ENCODE measurements around the gene CAMK2B.
A peak's percentile ranks its signal among the peaks of the same experiment; 100 is the strongest.

Gene CAMK2B

DNA sequence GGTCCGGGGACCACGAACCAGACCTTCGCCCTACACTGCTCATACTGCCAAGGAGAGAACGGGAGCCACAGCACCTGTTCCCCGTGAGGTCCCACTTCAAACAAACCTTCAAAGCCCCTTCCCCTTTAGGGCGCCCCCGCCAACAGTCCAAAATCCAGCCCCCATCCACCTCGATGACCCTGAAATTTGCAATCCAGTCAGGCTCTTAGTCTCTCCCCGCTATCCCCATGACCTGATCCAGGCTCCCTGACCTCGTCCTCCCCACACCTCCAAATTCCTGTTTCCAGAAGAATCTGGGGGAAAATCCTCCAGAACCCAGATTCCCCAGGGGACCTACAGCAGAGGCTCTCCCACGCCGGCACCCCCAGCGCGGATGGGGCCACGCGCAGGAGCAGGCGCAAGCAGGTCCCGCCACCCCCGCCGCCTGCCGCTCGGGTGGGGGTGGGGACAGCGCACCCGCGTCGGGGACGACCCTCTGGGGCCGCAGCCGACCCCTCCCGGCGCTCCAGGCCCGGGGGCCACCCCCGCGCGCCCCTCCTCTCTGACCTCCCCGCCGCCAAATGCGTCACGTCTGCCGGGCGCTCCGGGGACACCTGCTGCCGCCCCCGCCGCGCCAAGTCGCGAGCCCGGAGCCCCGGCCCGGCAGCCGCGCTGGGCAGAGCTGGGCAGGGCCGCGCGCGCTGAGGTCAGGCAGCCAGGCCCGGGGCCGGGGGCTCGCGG, 753 bp downstream of the CAMK2B start:
- DNase-seq (no peak), ATAC-seq (replicated peaks) (peak; percentile 25 to 34)
- H3K9me3 Mint-ChIP-seq = peaks cover 0 to 4% of the 10 kb centered on the region in 2 donors
- H3K4me1 Mint-ChIP-seq = peaks cover 14 to 20% of the 10 kb centered on the region in 2 donors
- H3K36me3 Mint-ChIP-seq = peaks cover 0 to 2% of the 10 kb centered on the region in 2 donors
- H3K27ac Mint-ChIP-seq = no peak overlapping the region
- peak overlapping the region; percentile 26 to 39 for H3K4me3 Mint-ChIP-seq
- H3K27me3 Mint-ChIP-seq = peaks cover 58 to 72% of the 10 kb centered on the region in 2 donors

DNA sequence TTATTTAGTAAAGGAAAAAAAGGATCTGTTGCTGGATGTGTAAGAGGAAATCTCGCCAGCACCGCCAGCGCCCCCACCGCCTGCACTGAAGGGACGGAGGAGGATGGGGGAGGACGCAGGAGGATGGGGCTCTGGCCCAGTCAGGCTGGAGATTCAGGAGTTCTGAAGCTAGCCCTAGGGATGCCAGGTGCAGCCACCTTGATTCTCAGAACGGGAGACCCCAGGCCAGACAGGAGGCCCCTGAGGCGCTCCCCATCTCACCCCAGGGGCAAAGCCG, 1.3 kb downstream of the CAMK2B start:
- Mint-ChIP-seq H3K27me3 (peaks cover 57 to 71% of the 10 kb centered on the region in 2 donors), H3K9me3 (peaks cover 0 to 4% of the 10 kb centered on the region in 2 donors), H3K27ac (no peak overlapping the region), H3K4me3 (peak overlapping the region; percentile 26 to 39), H3K36me3 (peaks cover 0 to 2% of the 10 kb centered on the region in 2 donors), H3K4me1 (peaks cover 14 to 20% of the 10 kb centered on the region in 2 donors)
- DNase-seq (no peak), ATAC-seq (replicated peaks) (no peak)

DNA sequence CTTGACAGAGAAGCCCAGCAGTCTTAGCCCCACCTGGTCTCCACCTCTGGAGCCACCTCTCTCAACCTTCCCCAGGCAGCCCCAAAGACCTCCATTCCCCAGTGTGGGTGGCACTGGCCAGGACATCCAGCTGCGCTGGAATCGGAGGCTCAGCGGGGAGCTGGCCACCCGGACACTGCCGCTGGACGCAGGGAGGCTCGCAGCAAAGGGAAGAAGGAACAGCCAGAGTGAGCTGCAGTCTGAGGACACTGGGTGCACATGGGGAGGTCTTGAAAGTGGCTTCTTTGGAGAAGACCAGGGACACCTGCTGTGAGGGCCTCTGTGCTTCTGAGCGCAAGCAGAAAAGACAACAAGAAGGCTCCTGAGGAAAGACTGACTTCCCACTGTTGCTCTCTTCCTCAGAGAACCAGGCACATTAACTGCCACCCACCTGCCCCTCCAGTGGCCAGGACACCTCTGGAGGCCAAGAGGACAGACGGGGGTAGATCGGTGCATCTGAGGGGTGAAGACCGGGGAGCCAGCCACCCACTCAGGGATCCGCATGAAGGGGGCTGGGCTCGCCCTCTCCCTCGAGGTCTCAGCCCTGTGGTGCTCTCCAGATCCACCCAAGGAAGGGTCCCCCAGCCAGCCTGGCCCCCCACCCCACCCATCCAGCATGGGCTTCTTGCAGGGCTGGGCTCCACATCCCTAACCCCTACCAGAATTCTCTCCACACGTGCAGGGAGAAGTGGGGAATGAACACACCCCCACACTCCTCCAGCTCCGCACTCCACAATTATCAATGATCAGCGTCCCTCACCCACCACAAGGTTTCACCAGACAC, 1.8 kb downstream of the CAMK2B start:
- peaks cover 53 to 66% of the 10 kb centered on the region in 2 donors for H3K27me3 Mint-ChIP-seq
- H3K4me3 Mint-ChIP-seq = peak overlapping the region in 1 of 2 donors; percentile 40
- H3K27ac Mint-ChIP-seq = no peak overlapping the region
- H3K4me1 Mint-ChIP-seq = peaks cover 14 to 20% of the 10 kb centered on the region in 2 donors
- peaks cover 0 to 2% of the 10 kb centered on the region in 2 donors for H3K36me3 Mint-ChIP-seq
- peaks cover 0 to 4% of the 10 kb centered on the region in 2 donors for H3K9me3 Mint-ChIP-seq
- no peak for DNase-seq
- no peak for ATAC-seq (replicated peaks)

DNA sequence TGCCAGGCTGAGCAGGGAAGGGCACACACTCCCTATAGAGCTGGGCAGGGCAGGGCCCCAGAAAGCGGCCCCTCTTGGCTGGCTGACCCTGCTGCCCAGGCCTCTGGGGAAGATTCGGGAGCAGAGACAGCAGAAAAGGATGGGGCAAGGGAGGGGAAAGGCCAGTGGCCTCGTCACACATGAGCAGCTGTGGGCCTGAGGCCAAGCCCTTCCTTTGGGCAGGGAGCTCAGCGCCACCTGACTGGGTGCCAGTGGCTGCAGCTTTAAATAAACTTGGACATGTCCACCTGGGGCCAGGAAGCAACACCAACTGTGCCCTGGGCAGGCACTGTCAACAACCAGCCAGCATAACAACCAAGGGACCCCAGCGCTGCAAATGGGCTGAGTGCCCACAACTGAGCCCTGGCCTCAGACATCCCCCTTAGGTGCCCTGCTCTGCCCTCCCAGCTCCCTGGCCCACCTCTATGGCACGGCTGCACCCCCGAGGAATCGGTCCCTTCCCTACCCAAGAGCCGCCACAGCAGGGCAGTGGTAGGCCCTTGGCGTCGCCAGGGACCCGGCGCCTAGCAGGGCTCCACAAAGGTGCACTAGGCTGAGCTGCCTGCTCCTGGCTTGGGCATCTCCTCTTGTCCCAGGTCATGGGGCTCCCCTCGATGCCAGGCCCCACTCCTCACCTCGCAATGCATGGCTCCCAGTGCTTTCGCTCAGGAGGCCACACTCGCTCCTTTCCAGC, 2.6 kb downstream of the CAMK2B start:
- Mint-ChIP-seq H3K4me1 (peaks cover 14 to 20% of the 10 kb centered on the region in 2 donors), H3K27me3 (peaks cover 52 to 59% of the 10 kb centered on the region in 2 donors), H3K4me3 (no peak overlapping the region), H3K27ac (no peak overlapping the region), H3K36me3 (peaks cover 0 to 2% of the 10 kb centered on the region in 2 donors), H3K9me3 (no peaks in the 10 kb centered on the region)
- ATAC-seq (replicated peaks) (no peak), DNase-seq (no peak)

DNA sequence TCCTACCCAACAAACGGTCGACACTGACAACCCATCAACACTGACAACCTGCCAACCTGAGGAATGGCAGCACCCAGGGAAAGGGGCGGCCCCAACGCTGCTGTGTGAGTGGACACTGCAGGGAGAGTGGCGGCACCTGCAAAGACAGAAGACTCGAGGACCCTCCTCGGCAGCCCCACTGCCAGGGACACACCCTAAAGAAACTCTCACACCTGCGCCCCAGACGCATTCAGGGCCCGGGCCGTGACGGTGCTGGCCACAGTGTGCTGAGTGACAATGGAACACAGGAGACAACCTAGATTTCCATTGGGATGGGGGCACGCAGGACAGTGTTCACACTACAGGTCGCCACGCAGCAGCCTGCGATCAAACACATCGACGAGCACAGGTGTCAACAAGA, 3.6 kb downstream of the CAMK2B start:
- H3K4me1 Mint-ChIP-seq = peaks cover 14 to 19% of the 10 kb centered on the region in 2 donors
- H3K27me3 Mint-ChIP-seq = peaks cover 51 to 55% of the 10 kb centered on the region in 2 donors
- no peak overlapping the region for H3K4me3 Mint-ChIP-seq
- DNase-seq (no peak), ATAC-seq (replicated peaks) (no peak)
- H3K27ac Mint-ChIP-seq = no peak overlapping the region
- H3K36me3 Mint-ChIP-seq = peaks cover 0 to 2% of the 10 kb centered on the region in 2 donors
- H3K9me3 Mint-ChIP-seq = no peaks in the 10 kb centered on the region

- H3K36me3 Mint-ChIP-seq = peaks cover 0 to 2% of the 10 kb centered on the region in 2 donors
- DNase-seq (no peak), ATAC-seq (replicated peaks) (no peak)
- peaks cover 42 to 46% of the 10 kb centered on the region in 2 donors for H3K27me3 Mint-ChIP-seq
- H3K4me3 Mint-ChIP-seq = no peak overlapping the region
- H3K4me1 Mint-ChIP-seq = peaks cover 9 to 10% of the 10 kb centered on the region in 2 donors
- no peak overlapping the region for H3K27ac Mint-ChIP-seq
- H3K9me3 Mint-ChIP-seq = no peaks in the 10 kb centered on the region
Measured at GRCh38 chr7:44320794-44321371, 4.5 kb downstream of the CAMK2B start.

DNA sequence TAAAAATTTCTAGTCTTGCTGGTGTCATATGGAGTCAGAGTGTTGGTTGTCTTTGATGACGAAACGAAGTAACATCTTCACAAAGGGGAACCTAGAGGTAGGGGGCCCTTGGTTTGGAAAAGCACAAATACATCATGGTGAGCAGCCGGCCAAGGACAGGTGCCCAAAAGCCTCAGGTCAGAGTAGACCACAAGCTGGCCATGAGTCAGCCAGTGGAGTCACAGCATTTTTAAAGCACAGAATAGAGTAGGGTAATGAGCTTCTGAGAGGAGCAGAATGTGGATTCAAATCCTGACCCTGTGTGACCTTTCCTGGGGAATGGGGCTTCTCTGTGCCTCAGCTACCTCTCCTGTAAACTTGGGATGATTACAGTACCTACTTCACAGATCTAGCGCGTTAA, 5.3 kb downstream of the CAMK2B start:
- ATAC-seq (replicated peaks) (no peak), DNase-seq (no peak)
- H3K27ac Mint-ChIP-seq = no peak overlapping the region
- peaks cover 6 to 7% of the 10 kb centered on the region in 2 donors for H3K4me1 Mint-ChIP-seq
- no peaks in the 10 kb centered on the region for H3K36me3 Mint-ChIP-seq
- H3K27me3 Mint-ChIP-seq = peaks cover 38 to 46% of the 10 kb centered on the region in 2 donors
- no peak overlapping the region for H3K4me3 Mint-ChIP-seq
- H3K9me3 Mint-ChIP-seq = no peaks in the 10 kb centered on the region

DNA sequence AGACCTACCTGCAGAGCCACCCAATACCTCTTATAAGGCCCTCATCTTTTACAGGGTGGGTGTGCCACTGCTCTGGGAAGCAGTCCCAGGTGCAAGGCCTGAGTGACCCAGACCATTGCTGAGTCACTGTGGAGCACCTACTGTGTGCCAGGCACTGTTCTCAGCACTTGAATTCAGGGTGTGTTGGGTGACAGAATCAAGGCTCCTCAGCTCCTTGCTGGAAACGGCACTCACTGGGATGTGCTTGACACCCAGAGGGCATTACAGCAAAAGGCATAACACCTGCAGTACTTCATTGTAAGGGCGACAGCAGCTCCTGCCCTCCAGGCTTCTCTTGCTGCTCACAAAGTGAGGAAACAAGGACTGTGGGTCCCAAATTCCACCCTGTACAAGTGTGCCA, 7.1 kb downstream of the CAMK2B start:
- H3K27me3 Mint-ChIP-seq = peaks cover 29 to 43% of the 10 kb centered on the region in 2 donors
- no peaks in the 10 kb centered on the region for H3K4me1 Mint-ChIP-seq
- H3K27ac Mint-ChIP-seq = no peak overlapping the region
- no peaks in the 10 kb centered on the region for H3K36me3 Mint-ChIP-seq
- no peak overlapping the region for H3K4me3 Mint-ChIP-seq
- ATAC-seq (replicated peaks) (no peak), DNase-seq (no peak)
- H3K9me3 Mint-ChIP-seq = peaks cover 2 to 3% of the 10 kb centered on the region in 2 donors

DNA sequence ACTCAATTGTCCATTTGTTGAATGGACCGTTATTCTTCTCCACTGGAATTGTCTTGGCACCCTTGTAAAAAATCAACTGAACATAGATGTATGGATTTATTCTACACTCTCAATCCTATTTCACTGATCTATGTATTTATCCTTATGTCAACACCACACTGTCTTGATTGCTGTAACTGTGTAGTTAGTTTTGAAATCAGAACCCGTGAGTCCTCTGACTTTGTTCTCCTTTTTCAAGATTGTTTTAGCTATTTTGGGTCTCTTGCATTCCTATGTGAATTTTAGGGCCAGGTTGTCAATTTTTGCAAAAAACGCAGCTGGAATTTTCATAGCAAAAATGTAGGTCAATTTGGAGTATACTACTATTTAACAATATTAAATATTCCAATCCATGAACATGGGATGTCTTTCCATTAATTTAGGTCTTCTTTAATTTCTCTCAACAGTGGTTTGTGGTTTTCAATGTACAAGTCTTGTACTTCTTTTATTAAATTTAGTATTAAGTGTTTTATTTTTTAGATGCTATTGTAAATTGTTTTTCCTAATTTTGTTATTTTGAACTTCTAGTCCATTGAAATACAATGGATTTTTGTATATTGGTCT, 10.0 kb downstream of the CAMK2B start:
- H3K27me3 Mint-ChIP-seq = peaks cover 13 to 34% of the 10 kb centered on the region in 2 donors
- H3K36me3 Mint-ChIP-seq = no peaks in the 10 kb centered on the region
- no peak overlapping the region for H3K4me3 Mint-ChIP-seq
- H3K4me1 Mint-ChIP-seq = no peaks in the 10 kb centered on the region
- ATAC-seq (replicated peaks) (no peak), DNase-seq (no peak)
- H3K9me3 Mint-ChIP-seq = peaks cover 2 to 3% of the 10 kb centered on the region in 2 donors
- no peak overlapping the region for H3K27ac Mint-ChIP-seq

GRCh38 chr7:44313621-44314031, 11.8 kb downstream of the CAMK2B start:
- H3K9me3 Mint-ChIP-seq = peaks cover 2 to 3% of the 10 kb centered on the region in 2 donors
- no peak for ATAC-seq (replicated peaks)
- H3K27me3 Mint-ChIP-seq = peaks cover 18 to 48% of the 10 kb centered on the region in 2 donors
- H3K4me1 Mint-ChIP-seq = peaks cover 2 to 6% of the 10 kb centered on the region in 2 donors
- H3K4me3 Mint-ChIP-seq = no peak overlapping the region
- no peak for DNase-seq
- H3K36me3 Mint-ChIP-seq = no peaks in the 10 kb centered on the region
- H3K27ac Mint-ChIP-seq = peak overlapping the region; percentile 69

GRCh38 chr7:44313016-44313415, 12.4 kb downstream of the CAMK2B start:
- Mint-ChIP-seq H3K4me1 (peaks cover 2 to 6% of the 10 kb centered on the region in 2 donors), H3K27ac (no peak overlapping the region), H3K4me3 (no peak overlapping the region), H3K9me3 (peaks cover 2 to 3% of the 10 kb centered on the region in 2 donors), H3K36me3 (no peaks in the 10 kb centered on the region), H3K27me3 (peaks cover 18 to 54% of the 10 kb centered on the region in 2 donors)
- no peak for ATAC-seq (replicated peaks)
- no peak for DNase-seq

DNA sequence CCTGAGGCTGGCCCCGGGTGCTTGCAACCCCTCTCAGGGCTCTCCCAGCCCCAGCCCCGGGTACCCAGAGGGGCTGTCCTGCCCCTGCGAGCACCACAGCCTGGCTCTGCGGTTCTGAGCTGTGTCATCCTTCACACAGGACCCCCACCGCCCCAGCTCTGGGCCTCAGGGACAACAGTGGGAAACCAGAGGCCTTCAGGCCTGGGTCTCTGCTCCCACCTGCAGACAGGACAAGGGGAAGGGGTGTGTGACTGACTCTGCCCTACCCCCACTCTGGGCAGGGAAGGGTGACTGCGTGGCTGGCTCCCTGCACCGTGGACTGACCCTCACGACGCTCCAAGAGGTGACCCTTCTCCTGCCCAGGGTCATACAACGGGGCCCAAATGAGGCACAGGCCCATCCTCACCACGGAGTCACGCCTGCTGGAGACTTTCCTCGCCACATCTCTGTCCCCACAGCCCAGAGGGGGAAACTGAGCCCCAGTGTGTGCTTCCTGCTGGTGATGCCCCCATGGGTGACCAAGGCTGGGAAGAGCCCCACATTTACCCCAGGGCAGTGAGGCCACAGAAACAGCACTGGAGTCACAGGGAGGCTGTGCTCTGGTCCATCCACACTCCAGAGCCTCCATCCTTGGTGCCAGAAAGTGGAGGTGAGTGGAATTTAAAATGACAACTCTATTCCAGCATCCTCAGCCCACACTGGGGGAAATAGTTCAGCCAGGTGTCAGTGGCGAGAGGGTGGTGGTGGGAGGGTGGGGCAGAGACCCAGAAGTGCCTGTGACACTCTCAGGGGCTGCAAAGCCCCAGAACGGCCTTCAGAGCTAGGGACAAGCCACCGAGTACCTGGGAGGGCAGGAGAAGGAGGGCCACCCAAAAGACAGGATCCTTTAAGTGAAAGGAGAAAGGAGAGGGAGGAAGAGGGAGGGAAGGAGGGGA, 13.6 kb downstream of the CAMK2B start:
- DNase-seq (no peak), ATAC-seq (replicated peaks) (no peak)
- Mint-ChIP-seq H3K9me3 (peaks cover 2 to 3% of the 10 kb centered on the region in 2 donors), H3K27me3 (peaks cover 23 to 58% of the 10 kb centered on the region in 2 donors), H3K27ac (no peak overlapping the region), H3K4me3 (no peak overlapping the region), H3K36me3 (no peaks in the 10 kb centered on the region), H3K4me1 (peaks cover 2 to 8% of the 10 kb centered on the region in 2 donors)

All from stimulated activated naive B cell treated with anti-CD40 and anti-IgM and Interleukin-4, amounts not matched to agents 10 μg/mL and 1 μg/mL and 100 μg/mL, for 72 hours (primary cell).